ENCODE results near the gene LDLRAD3.

- no peak for TF ChIP-seq CTCF (IDR thresholded peaks at IDR 0.05)
- no peak for TF ChIP-seq ZFX (IDR thresholded peaks at IDR 0.05; ENCODE audit: borderline replicate concordance)
Measured at GRCh38 chr11:36142879-36143278, 199.0 kb downstream of the LDLRAD3 start.

Data from 22Rv1 (cell line).